ENCODE results near the gene ABCC2.

The ABCC2 gene

GRCh38 chr10:99779335-99779734 is 3.1 kb upstream of the ABCC2 start:
- DNase-seq (ENCODE audit: low read depth), result peak; percentile 79
- no peak overlapping the region for H3K4me3 ChIP-seq (ENCODE audit: low read depth, low read length)
- TF ChIP-seq MYC (IDR thresholded peaks at IDR 0.05; ENCODE audit: low read depth, low read length) (no peak), MAX (IDR thresholded peaks at IDR 0.05; ENCODE audit: low read depth, low read length) (no peak), CTCF (IDR thresholded peaks at IDR 0.05; ENCODE audit: low read depth, low read length) (no peak), POLR2A (IDR thresholded peaks at IDR 0.05; ENCODE audit: extremely low read depth, insufficient read length) (no peak)

GRCh38 chr10:99781734-99782429 is 558 bp upstream of the ABCC2 start:
- no peak for TF ChIP-seq MAX (IDR thresholded peaks at IDR 0.05; ENCODE audit: low read depth, low read length)
- no peak for TF ChIP-seq MYC (IDR thresholded peaks at IDR 0.05; ENCODE audit: low read depth, low read length)
- no peak for TF ChIP-seq CTCF (IDR thresholded peaks at IDR 0.05; ENCODE audit: low read depth, low read length)
- TF ChIP-seq POLR2A (IDR thresholded peaks at IDR 0.05; ENCODE audit: extremely low read depth, insufficient read length), result no peak
- H3K4me3 ChIP-seq (ENCODE audit: low read depth, low read length), result no peak overlapping the region
- no peak for DNase-seq (ENCODE audit: low read depth)

- DNase-seq (ENCODE audit: low read depth), result no peak
These were observed 1.7 kb downstream of the ABCC2 start for GRCh38 chr10:99784016-99784726.

GRCh38 chr10:99784727-99785441 is 2.4 kb downstream of the ABCC2 start:
- no peak for DNase-seq (ENCODE audit: low read depth)
- H3K4me3 ChIP-seq (ENCODE audit: low read depth, low read length), result no peak overlapping the region
- TF ChIP-seq CTCF (IDR thresholded peaks at IDR 0.05; ENCODE audit: low read depth, low read length) (no peak), POLR2A (IDR thresholded peaks at IDR 0.05; ENCODE audit: extremely low read depth, insufficient read length) (no peak), MAX (IDR thresholded peaks at IDR 0.05; ENCODE audit: low read depth, low read length) (no peak), MYC (IDR thresholded peaks at IDR 0.05; ENCODE audit: low read depth, low read length) (no peak)

More at GRCh38 chr10:99784016-99784726, 1.7 kb downstream of the ABCC2 start:
- TF ChIP-seq POLR2A (IDR thresholded peaks at IDR 0.05; ENCODE audit: extremely low read depth, insufficient read length) (no peak), MAX (IDR thresholded peaks at IDR 0.05; ENCODE audit: low read depth, low read length) (no peak), MYC (IDR thresholded peaks at IDR 0.05; ENCODE audit: low read depth, low read length) (no peak), CTCF (IDR thresholded peaks at IDR 0.05; ENCODE audit: low read depth, low read length) (no peak)
- H3K4me3 ChIP-seq (ENCODE audit: low read depth, low read length), result no peak overlapping the region

GRCh38 chr10:99785646-99786045 is 3.2 kb downstream of the ABCC2 start:
- TF ChIP-seq MYC (IDR thresholded peaks at IDR 0.05; ENCODE audit: low read depth, low read length), result no peak
- no peak for TF ChIP-seq MAX (IDR thresholded peaks at IDR 0.05; ENCODE audit: low read depth, low read length)
- TF ChIP-seq POLR2A (IDR thresholded peaks at IDR 0.05; ENCODE audit: extremely low read depth, insufficient read length), result no peak
- TF ChIP-seq CTCF (IDR thresholded peaks at IDR 0.05; ENCODE audit: low read depth, low read length), result no peak
- DNase-seq (ENCODE audit: low read depth), result no peak
- H3K4me3 ChIP-seq (ENCODE audit: low read depth, low read length), result no peak overlapping the region
